ENCODE results near the gene SANBR.

- TF ChIP-seq CTCF (IDR thresholded peaks at IDR 0.05) = no peak
- no peak for TF ChIP-seq POLR2A (IDR thresholded peaks at IDR 0.05)
Observed at GRCh38 chr2:61018798-61019197, 46.9 kb upstream of the SANBR start.
